VCaP (cell line): ENCODE data around the gene IL12A.

Experiments
- H3K27ac ChIP-seq: fragments of 450-650 bp; 2 replicates; pipeline ENCODE4 v1.5.1; 2017
- TF ChIP-seq, protein P1 (sequence below): fragments of 450-650 bp; conservative IDR thresholded peaks from 2 replicates; pipeline ENCODE4 v1.5.1; 2017; ENCODE audit warnings: mild to moderate bottlenecking, moderate library complexity

Gene IL12A

DNA sequence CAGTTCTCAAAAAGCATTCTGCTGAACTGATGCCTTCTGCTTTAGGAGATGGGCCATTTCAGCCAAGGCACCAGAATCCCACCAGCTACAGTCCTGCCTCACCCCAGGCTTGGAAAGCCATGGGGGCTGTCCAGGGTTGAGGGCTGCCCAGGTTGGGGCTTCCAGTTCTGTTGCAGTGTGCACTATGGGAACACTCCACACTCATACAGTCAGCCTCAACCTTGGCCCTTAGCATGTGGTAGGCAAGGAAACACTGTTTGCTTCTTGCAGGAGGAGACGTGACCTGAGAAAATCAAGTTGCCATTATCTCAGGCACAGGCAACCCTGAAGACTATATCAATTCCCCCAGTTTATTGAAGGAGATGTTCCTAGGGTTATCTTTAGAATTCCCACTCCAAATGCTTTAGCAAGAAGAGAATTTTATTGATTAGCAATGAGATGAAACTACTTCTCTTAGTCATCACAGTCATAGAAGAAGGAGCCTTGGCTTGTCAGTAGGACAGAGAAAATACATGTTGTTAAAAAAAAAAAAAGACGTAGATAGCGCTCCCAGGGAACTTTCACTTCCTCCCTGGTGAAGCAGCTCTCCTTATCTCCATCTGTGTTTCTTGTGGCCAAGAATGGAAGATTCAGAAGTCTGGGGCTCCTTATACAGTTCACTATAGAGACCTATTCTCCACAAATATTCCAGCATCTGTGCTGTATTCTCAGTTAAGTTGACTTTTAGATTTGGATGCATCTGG is 38.3 kb upstream of the IL12A start:
- no peak overlapping the region for H3K27ac ChIP-seq
- TF ChIP-seq, protein P1, sequence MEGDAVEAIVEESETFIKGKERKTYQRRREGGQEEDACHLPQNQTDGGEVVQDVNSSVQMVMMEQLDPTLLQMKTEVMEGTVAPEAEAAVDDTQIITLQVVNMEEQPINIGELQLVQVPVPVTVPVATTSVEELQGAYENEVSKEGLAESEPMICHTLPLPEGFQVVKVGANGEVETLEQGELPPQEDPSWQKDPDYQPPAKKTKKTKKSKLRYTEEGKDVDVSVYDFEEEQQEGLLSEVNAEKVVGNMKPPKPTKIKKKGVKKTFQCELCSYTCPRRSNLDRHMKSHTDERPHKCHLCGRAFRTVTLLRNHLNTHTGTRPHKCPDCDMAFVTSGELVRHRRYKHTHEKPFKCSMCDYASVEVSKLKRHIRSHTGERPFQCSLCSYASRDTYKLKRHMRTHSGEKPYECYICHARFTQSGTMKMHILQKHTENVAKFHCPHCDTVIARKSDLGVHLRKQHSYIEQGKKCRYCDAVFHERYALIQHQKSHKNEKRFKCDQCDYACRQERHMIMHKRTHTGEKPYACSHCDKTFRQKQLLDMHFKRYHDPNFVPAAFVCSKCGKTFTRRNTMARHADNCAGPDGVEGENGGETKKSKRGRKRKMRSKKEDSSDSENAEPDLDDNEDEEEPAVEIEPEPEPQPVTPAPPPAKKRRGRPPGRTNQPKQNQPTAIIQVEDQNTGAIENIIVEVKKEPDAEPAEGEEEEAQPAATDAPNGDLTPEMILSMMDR: no peak

DNA sequence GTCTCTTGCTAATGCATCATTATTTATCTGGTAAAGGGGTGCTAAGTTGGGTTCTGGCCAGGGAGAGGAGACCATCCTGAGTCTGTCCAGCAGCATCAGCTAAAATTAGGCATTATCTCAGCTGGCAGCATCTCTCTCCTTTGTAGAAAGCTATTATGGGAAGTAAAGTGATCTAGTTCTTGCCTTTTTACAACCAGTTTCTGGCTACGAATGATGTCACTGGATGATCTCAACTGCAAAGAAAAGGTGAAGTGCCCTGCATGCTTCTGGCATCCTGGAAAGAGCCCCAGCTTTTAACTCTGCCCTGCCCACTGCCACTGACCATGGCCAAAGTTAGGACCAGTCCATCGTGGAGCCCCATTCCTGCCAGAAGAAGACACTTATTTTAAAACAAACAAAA is 37.1 kb upstream of the IL12A start:
- no peak overlapping the region for H3K27ac ChIP-seq
- TF ChIP-seq, protein P1: no peak

DNA sequence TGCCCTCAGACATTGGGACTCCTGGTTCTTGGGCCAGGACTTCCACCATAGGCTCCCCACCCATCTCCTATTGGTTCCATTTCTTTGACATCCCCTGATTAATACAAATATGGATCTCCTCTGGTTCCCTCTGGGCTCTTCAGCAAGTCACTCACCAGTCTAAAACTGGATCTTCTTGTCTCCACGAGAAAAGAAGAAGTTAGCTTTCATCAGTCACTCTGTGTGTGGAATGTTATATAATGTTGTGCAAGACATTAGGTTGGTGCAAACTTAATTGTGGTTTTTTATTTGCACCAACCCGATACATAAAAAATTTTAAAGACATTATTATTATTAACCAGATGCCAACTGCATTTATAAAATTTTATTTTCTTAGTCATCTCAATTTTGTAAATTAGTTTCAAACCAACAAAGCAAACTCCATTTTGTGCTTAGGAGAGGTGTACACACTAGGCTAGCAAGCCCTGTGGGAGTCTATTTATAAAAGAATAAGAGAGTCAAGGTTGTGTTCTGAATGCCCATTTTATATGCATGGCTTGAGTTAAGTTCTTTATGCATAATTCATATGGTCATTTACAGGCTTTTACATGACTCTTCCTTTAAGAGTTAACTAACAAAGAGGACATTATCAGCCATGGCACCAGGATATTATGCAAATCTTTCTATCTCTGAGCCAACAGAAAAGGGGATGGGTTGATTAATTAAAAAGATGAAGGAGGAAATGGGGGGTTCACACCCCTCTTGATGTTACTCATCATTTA is 35.1 kb upstream of the IL12A start:
- no peak overlapping the region for H3K27ac ChIP-seq
- TF ChIP-seq, protein P1: no peak

DNA sequence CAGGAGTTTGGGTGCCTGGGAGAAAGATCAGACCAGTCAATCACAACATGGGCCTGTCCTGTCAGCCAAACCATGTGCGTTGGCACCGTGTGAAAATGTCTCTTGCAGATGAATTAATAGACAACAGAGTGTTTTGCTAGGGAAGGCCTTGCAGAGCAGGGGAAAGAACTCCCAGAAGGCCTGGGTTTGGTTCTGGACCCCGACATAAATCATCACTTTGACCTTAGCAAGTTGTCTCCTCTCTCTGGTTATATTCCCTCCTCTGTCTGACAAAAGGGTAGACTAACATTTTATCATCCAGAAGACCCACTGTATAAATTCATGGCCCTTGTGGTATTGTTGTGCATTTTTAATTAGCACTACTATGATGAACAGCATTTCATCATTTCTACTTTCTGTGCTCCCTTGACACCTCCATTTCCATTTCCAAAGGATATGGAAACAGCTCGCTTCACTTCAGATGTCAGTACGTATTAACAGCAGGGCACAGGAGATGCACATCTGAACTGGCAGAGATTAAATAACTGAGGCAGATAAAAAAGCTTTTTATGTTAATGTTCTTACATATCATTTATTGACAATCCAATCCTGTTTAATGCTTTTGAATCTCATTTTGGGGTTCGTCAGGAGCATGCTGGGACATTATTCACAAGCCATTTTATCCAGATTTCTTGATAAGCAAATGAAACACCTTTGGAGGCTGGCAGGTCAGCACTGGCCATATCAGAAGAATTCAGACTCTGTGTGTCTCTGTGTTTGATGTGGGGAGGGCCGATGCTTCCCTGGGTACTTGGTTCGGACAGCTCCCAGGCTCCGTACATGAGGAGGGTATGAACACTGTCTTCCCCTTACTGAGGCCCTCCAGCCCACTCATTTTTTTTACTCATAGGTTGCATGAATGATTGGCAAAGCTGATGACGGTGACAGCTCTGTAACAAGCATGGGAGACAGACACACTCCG is 28.2 kb upstream of the IL12A start:
- TF ChIP-seq, protein P1: no peak

DNA sequence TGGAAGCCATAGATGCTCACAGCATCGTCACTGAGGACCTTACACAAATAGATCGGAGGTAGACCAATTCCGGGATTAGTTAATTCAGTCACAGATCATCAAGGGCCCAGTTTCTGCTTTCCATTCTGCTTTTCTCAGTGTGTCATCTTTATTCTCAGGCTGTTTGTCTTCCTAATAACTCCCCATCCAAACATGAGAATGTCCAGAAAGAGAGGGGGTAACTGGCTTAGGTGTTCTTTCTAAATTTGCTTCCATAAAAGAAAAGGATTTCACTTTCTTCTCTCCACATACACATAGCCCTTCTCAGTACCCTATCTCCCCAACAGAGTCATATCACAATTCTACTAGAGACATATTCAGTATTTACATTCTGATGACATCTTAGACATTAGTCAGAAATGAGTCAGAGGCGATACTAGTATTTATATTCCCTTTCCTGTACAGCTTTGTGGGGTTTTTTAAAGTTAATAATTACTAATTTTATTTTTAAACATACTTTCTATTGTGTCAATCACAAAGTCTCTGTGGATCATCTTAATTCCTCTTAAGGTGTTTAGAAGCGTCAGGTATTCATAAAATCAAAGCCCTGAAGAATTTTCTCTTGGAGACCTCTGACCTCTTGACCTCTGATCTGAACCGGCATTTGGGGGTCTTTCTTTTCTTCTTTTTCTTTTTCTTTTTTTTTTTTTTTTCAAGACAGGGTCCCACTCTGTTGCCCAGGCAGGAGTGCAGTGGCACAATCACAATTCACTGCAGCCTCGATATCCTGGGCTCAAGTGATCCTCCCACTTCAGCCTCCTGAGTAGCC is 24.3 kb upstream of the IL12A start:
- no peak overlapping the region for H3K27ac ChIP-seq
- TF ChIP-seq, protein P1: no peak

More for the DNA sequence above, 28.2 kb upstream of the IL12A start:
- no peak overlapping the region for H3K27ac ChIP-seq

DNA sequence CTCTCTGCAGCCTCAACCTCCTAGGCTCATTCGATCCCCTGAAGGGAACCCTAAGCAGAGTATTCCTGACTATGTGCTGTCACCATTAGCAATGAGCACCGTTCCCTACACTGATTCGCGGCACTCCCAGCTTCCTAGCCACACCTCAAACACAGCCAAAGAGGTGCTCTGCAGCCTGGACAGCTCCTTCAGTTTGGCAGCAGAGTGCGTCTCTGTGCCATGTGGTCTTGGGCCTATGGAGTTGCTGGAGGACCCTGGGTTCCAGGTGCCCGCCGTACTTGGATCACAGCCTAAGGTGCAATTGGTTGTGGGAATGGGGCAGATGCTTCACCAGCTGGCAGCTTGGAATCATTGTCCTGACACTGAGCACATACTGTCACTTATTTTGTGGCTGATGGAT is 17.3 kb upstream of the IL12A start:
- H3K27ac ChIP-seq: no peak overlapping the region
- TF ChIP-seq, protein P1: no peak
